WTC11 (cell line): ENCODE measurements around the gene CPXM2.

Experiments used
- ATF2 ChIP-seq: sonication (generic); formaldehyde crosslinking; IDR thresholded peaks from 2 replicates; pipeline ENCODE4 v1.8.1; 2022; ENCODE audit warnings: low read depth, missing genetic modification reagents, borderline replicate concordance
- FOXK1 ChIP-seq: sonication (generic); formaldehyde crosslinking; IDR thresholded peaks from 2 replicates; pipeline ENCODE4 v1.8.0; 2022; ENCODE audit warnings: mild to moderate bottlenecking, moderate library complexity, missing genetic modification reagents
- FOXP4 ChIP-seq: sonication (generic); formaldehyde crosslinking; IDR thresholded peaks from 2 replicates; pipeline ENCODE4 v1.8.0; 2022; ENCODE audit warnings: mild to moderate bottlenecking, missing genetic modification reagents
- JUN ChIP-seq: sonication (generic); formaldehyde crosslinking; IDR thresholded peaks from 2 replicates; pipeline ENCODE4 v1.8.0; 2023; ENCODE audit warnings: mild to moderate bottlenecking, missing genetic modification reagents
- MYBL2 ChIP-seq: sonication (generic); formaldehyde crosslinking; IDR thresholded peaks from 2 replicates; pipeline ENCODE4 v1.8.1; 2023; ENCODE audit warnings: mild to moderate bottlenecking, moderate library complexity, missing genetic modification reagents
- NFYB ChIP-seq: sonication (generic); formaldehyde crosslinking; conservative IDR thresholded peaks from 2 replicates; pipeline ENCODE4 v1.8.0; 2022; ENCODE audit warnings: low read depth, missing genetic modification reagents
- SP1 ChIP-seq: sonication (generic); formaldehyde crosslinking; conservative IDR thresholded peaks from 2 replicates; pipeline ENCODE4 v1.8.1; 2022; ENCODE audit warnings: missing genetic modification reagents
- TEAD4 ChIP-seq: sonication (generic); formaldehyde crosslinking; IDR thresholded peaks from 2 replicates; pipeline ENCODE4 v1.8.0; 2022; ENCODE audit warnings: mild to moderate bottlenecking, missing genetic modification reagents
- ZNF263 ChIP-seq: sonication (generic); formaldehyde crosslinking; IDR thresholded peaks from 2 replicates; pipeline ENCODE4 v1.8.1; 2022; ENCODE audit warnings: low read depth, mild to moderate bottlenecking, moderate library complexity, missing genetic modification reagents
- TF ChIP-seq, protein P1 (sequence below): fragments of 200-600 bp; IDR thresholded peaks from 2 replicates; pipeline ENCODE4 v1.8.0; 2022; ENCODE audit warnings: antibody characterized with exemption
- TF ChIP-seq, protein P2 (sequence below): sonication (generic); formaldehyde crosslinking; IDR thresholded peaks from 2 replicates; pipeline ENCODE4 v1.8.0; 2023; ENCODE audit warnings: missing genetic modification reagents
- TF ChIP-seq, protein P3 (sequence below): fragments of 250-450 bp; sonication (Bioruptor Pico); IDR thresholded peaks from 2 replicates; pipeline ENCODE4 v2.1.2; 2022; ENCODE audit warnings: mild to moderate bottlenecking, moderate library complexity

DNA sequence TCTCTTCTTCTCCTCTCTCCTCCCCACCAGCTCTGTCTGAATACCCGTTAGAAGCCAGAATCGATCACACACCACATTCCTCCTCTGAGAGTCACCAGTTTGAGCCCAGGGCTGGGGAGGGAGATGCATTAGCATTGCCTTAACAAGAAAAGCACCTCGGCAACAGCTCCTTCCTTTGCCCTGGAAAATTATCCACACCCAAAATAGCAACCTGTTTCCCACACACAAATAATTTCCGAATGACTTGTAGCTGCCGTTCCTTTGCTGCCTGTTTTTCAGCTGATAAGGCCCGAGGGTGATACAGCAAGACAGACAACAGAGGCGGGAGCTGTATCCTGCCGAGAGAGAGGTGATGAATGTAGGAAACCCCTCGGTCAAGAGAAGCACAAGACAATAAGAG, 91.3 kb downstream of the CPXM2 start:
- TF ChIP-seq, protein P1, sequence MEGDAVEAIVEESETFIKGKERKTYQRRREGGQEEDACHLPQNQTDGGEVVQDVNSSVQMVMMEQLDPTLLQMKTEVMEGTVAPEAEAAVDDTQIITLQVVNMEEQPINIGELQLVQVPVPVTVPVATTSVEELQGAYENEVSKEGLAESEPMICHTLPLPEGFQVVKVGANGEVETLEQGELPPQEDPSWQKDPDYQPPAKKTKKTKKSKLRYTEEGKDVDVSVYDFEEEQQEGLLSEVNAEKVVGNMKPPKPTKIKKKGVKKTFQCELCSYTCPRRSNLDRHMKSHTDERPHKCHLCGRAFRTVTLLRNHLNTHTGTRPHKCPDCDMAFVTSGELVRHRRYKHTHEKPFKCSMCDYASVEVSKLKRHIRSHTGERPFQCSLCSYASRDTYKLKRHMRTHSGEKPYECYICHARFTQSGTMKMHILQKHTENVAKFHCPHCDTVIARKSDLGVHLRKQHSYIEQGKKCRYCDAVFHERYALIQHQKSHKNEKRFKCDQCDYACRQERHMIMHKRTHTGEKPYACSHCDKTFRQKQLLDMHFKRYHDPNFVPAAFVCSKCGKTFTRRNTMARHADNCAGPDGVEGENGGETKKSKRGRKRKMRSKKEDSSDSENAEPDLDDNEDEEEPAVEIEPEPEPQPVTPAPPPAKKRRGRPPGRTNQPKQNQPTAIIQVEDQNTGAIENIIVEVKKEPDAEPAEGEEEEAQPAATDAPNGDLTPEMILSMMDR: no peak
- TF ChIP-seq FOXK1 (CRISPR knock-in tag): no peak
- no peak for TF ChIP-seq NFYB (CRISPR knock-in tag)
- TF ChIP-seq, protein P2, sequence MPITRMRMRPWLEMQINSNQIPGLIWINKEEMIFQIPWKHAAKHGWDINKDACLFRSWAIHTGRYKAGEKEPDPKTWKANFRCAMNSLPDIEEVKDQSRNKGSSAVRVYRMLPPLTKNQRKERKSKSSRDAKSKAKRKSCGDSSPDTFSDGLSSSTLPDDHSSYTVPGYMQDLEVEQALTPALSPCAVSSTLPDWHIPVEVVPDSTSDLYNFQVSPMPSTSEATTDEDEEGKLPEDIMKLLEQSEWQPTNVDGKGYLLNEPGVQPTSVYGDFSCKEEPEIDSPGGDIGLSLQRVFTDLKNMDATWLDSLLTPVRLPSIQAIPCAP (CRISPR knock-in tag): no peak
- TF ChIP-seq MYBL2 (CRISPR knock-in tag): no peak
- no peak for TF ChIP-seq ZNF263 (CRISPR knock-in tag)
- no peak for TF ChIP-seq TEAD4 (CRISPR knock-in tag)
- TF ChIP-seq, protein P3, sequence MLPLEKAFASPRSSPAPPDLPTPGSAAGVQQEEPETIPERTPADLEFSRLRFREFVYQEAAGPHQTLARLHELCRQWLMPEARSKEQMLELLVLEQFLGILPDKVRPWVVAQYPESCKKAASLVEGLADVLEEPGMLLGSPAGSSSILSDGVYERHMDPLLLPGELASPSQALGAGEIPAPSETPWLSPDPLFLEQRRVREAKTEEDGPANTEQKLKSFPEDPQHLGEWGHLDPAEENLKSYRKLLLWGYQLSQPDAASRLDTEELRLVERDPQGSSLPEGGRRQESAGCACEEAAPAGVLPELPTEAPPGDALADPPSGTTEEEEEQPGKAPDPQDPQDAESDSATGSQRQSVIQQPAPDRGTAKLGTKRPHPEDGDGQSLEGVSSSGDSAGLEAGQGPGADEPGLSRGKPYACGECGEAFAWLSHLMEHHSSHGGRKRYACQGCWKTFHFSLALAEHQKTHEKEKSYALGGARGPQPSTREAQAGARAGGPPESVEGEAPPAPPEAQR: no peak
- TF ChIP-seq JUN: no peak
- TF ChIP-seq FOXP4: no peak
- TF ChIP-seq ATF2 (CRISPR knock-in tag): no peak
- TF ChIP-seq SP1 (CRISPR knock-in tag): no peak
